Gastrocnemius medialis (tissue), 4 donors: ENCODE measurements around the gene CYFIP2.

ENCODE experiments used
- CTCF ChIP-seq, 5 experiments: fragments of 450-650 bp in 3 of 5; fragments of 200-600 bp in 2 of 5; sonication (generic) in 2 of 5; IDR thresholded peaks in 4 of 5; conservative IDR thresholded peaks in 1 of 5; 1 replicate in 4 of 5; 2 replicates in 1 of 5; pipeline ENCODE4 v1.5.1; 2016 to 2019; ENCODE audit warnings: antibody characterized with exemption in 5 of 5, mild to moderate bottlenecking in 3 of 5, moderate library complexity in 3 of 5
- POLR2A ChIP-seq, 2 donors: fragments of 450-650 bp; IDR thresholded peaks; one replicate each; pipeline ENCODE4 v1.6.1; 2017; ENCODE audit warnings: antibody characterized with exemption in 2 of 2, mild to moderate bottlenecking in 2 of 2, moderate library complexity in 2 of 2

GRCh38 chr5:157290981-157291711 is 25.2 kb downstream of the CYFIP2 start:
- TF ChIP-seq CTCF (IDR thresholded peaks at IDR 0.05 in 4 of 5, conservative IDR thresholded peaks at IDR 0.05 in 1 of 5), result no peak
- no peak for TF ChIP-seq POLR2A (IDR thresholded peaks at IDR 0.05)
